ENCODE measurements around the gene FXR1.
A peak's percentile ranks its signal among the peaks of the same experiment; 100 is the strongest.
"Not testable (repeated sequence)": the region's sequence is repeated elsewhere in the genome, so short reads cannot be mapped to it uniquely, and the experiment has no call there.

The FXR1 gene

DNA sequence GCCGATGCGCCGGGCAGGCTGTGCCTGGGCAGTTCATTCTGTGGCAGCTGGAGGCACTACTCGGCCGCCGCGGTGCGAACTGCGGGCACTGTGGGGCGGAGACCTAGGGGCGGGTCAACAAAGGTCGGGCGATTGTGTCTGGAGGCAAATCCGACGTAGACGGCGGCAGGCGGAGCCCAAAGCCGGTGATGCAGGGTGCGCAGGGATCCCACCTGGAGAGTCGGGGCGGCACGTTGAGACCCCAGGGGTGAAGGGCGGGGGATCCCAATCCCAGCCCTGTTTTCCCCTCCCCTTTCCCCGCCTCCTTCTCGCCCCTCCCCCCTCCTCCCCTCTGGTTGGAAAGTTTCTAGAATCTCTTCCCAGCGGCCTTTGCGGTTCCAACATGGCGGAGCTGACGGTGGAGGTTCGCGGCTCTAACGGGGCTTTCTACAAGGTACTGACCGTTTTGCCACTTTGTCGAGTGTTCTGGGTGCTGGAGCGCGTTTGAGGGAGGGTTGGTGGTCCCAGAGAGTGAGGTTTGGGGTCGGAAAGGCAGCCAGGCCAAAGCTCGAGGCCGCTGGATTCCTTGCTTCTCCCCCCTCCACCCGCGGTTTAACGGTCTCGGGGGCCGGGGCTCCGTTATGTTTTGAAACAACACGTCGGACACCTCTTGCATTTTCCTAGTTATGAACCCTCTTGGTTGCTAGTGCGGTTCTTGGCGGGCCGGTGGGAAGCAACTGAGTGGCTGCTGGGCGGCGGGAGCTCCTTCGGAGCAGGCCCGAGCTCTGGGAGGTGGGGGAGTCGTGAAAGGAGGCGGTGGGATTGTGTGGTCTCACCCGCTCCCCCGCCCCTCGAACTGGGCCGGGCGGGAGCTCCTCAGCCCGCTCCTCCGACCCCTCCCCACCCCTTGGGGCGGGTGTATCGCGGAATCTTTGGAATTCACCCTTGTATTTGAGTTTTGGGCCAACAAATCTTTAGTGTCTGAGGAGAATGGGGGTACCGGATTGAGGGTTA lies at the start of gene FXR1:
Gene FXR1, plus strand, starts transcription at position 367 of the 993 bp plus-strand sequence. Its CDS starts 16 bp downstream, at position 383.
- TF ChIP-seq, protein P1, sequence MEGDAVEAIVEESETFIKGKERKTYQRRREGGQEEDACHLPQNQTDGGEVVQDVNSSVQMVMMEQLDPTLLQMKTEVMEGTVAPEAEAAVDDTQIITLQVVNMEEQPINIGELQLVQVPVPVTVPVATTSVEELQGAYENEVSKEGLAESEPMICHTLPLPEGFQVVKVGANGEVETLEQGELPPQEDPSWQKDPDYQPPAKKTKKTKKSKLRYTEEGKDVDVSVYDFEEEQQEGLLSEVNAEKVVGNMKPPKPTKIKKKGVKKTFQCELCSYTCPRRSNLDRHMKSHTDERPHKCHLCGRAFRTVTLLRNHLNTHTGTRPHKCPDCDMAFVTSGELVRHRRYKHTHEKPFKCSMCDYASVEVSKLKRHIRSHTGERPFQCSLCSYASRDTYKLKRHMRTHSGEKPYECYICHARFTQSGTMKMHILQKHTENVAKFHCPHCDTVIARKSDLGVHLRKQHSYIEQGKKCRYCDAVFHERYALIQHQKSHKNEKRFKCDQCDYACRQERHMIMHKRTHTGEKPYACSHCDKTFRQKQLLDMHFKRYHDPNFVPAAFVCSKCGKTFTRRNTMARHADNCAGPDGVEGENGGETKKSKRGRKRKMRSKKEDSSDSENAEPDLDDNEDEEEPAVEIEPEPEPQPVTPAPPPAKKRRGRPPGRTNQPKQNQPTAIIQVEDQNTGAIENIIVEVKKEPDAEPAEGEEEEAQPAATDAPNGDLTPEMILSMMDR (IDR thresholded peaks at IDR 0.05; ENCODE audit: low read depth, low read length) = peak; percentile 47
- peak within 1 kb of the TSS; percentile 99 for H3K4me3 ChIP-seq (ENCODE audit: low read depth, low read length)

DNA sequence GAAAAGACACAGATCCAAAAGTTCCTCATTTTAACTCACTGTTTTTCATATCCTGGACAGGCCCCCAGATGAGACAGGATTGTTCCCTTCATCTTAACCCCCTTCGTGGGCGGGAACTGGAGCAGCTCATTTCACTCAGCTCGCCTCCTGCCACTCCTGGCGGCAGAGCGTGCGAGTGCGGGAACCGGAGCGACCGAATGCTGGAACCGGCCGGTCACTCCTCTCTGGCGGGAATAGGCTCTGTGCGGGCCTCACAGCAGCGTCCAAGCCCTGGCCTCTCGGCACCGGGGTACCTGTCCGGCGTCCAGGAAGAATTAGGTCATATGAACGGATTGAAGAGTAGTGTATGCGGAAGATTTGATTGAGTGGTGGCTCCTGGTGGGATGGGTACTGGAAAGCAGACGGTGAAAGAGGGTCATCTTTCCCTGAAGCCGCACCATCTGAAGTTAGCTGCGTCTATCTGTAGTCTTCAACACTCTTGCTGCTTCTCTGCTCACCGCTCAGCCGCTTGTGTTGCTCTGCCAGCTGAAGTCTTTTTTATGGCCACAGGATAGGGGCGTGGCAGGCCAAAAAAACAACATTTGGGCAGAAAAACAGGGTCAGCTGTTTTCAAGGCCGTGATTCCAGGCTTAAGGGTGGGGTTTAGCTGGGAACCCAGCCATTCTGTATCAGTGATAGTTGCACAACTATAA lies 42.3 kb upstream of the FXR1 start:
- H3K4me3 ChIP-seq (ENCODE audit: low read depth, low read length) = 0 out of 2 replicates have a peak overlapping the region, but pooled peaks have one; percentile 6
- TF ChIP-seq, protein P1 (IDR thresholded peaks at IDR 0.05; ENCODE audit: low read depth, low read length) = no peak

DNA sequence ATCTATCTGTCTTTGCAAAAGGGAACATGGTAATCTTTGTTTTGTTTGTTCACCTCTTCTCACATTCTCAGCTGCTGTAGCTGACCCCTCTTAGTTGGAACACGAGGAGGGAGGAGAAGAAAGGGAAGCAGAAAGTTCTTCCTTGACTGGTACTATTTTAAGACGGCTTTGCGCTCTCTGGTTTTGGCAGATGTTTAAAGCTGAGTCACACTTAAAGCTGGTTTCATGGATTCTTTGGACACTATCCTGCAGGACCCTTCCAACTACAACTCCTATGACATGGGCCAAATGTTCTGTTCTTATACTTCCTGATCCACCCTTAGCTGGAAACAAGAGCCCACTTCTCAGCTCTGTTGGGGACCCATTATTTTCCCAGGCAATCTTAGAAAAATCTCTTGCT lies 40.6 kb upstream of the FXR1 start:
- TF ChIP-seq, protein P1 (IDR thresholded peaks at IDR 0.05; ENCODE audit: low read depth, low read length) = no peak
- H3K4me3 ChIP-seq (ENCODE audit: low read depth, low read length) = no peak overlapping the region

DNA sequence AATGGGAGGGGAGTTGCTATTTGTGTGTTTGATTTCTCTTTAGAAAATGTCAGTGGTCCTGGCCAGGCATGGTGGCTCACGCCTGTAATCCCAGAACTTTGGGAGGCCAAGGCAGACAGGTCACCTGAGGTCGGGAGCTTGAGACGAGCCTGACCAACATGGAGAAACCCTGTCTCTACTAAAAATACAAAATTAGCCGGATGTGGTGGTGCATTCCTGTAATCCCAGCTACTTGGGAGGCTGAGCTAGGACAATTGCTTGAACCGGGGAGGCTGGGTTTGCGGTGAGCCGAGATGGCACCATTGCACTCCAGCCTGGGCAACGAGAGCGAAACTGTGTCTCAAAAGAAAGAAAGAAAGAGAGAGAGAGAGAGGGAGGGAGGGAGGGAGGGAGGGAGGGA lies 40.0 kb upstream of the FXR1 start:
- not testable (repeated sequence) for H3K4me3 ChIP-seq (ENCODE audit: low read depth, low read length)

DNA sequence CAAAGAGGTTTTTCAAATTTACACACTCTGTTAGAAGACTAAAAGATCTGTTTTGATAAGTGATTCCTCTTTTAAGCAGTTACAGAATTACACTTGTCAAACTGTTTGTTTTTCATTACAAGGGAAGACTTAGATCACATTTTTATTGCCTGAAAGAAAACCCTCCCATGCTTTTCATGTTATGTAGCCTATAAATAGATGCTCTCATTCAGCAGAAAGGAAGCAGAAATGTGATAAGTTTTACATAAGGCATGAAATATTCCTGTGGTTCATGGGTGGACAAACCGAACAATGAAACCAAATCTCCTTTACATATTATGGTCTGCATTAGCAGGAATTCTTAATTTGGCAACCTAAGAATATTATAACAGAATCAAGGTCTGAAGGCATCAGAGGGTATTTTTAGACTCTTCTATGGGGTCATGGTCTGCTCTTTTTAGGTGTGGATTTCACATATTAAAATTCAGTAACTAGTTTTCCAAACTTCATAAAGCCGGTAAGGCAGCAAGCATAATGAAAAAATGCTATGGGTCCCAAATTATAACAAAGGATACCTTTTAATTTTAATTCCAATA lies 37.3 kb upstream of the FXR1 start:
- TF ChIP-seq, protein P1 (IDR thresholded peaks at IDR 0.05; ENCODE audit: low read depth, low read length) = no peak

DNA sequence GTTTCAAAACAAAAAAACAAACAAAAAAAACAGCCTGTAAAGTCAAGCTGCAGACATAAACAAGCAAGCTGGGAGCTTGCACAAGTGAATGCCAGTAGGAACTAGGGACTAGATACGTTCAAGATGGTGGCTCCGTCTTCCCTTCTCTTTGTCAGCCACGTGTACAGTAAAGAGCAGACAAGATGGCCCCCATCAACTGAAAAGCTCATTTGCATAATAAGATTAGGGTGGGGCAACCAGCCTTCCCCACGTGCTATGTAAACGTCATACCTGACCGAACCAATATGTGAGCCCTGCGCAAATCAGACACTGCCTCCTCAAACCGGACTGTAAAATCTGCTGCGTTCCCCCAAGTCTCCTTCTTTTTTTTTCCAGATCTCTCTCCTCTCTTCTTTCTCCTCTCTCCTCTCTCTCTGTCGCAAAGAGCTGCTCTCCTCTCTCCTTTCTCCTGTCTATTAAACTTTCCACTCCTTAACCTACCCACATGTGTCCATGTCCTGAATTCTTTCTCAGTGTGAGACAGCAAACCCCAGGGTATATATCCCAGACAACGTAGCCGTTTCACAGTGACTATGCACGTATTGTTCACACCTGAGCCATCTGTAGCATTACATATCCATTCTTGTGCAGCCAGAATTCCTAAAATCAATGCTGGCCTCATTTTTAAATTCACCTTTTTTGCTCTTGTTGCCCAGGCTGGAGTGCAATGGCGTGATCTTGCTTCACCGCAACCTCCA lies 31.2 kb upstream of the FXR1 start:
- no peak overlapping the region for H3K4me3 ChIP-seq (ENCODE audit: low read depth, low read length)
- TF ChIP-seq, protein P1 (IDR thresholded peaks at IDR 0.05; ENCODE audit: low read depth, low read length) = no peak

More for the DNA sequence above, 37.3 kb upstream of the FXR1 start:
- H3K4me3 ChIP-seq (ENCODE audit: low read depth, low read length) = no peak overlapping the region

DNA sequence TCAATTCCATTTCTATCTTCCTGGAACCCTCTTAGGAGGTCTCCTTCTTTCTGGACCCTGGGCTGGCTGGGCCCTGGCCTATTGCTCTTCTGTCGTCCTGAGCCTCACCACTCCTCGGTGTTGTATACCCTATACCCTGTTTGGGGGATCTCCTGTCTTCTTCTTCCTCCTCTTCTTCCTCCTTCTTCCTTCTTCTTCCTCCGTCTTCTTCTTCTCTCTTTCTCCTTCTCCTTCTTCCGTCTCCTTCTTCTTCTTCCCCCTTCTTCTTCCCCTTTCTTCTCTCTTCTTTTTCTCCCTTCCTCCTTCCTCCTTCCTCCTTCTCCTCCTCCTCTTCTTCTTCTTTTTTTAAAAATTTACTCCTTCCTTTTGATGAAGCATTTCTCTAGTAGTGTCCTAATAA lies 30.4 kb upstream of the FXR1 start:
- TF ChIP-seq, protein P1 (IDR thresholded peaks at IDR 0.05; ENCODE audit: low read depth, low read length) = no peak

More for the DNA sequence above, 30.4 kb upstream of the FXR1 start:
- no peak overlapping the region for H3K4me3 ChIP-seq (ENCODE audit: low read depth, low read length)
